Colonic mucosa (tissue), 4 donors: Measurements from ENCODE around the gene RASIP1. TPM values are rescaled to one million over a fixed set of nuclear protein-coding genes. Genes with fewer than 3 reads are reported as not detected.

ENCODE experiments used
- DNase-seq: peaks from one replicate; pipeline ENCODE4 v3.0.0-alpha.2; 2020
- H3K27ac ChIP-seq: fragments of 200-600 bp; one replicate; pipeline ENCODE4 v1.8.0; 2021
- H3K27me3 ChIP-seq: fragments of 200-600 bp; one replicate; pipeline ENCODE4 v1.8.0; 2021
- H3K36me3 ChIP-seq: fragments of 200-600 bp; one replicate; pipeline ENCODE4 v1.8.0; 2021
- H3K4me1 ChIP-seq: fragments of 200-600 bp; one replicate; pipeline ENCODE4 v1.8.0; 2021; ENCODE audit warnings: mild to moderate bottlenecking
- H3K4me3 ChIP-seq: fragments of 200-600 bp; one replicate; pipeline ENCODE4 v1.8.0; 2021
- H3K9ac ChIP-seq, 2 donors: one replicate each; pipeline ENCODE4 v1.7.0; 2013; ENCODE audit warnings: control low read depth in 2 of 2, low read depth in 2 of 2, low read length in 2 of 2
- H3K9me3 ChIP-seq: fragments of 200-600 bp; one replicate; pipeline ENCODE4 v1.8.0; 2021
- intact Hi-C: fragments of 100-400 bp; cut with DNase I; formaldehyde crosslinking; loops from one replicate; pipeline ENCODE4 v1.14.1; 2022
- total RNA-seq, 2 donors: library from RNA; stranded (reverse); fragmentation: NEBNext Ultra II Directional in 1 of 2; extraction: Animal tissue kit (Norgen Biotek cat#: 25700) in 1 of 2; gene quantifications; one replicate each; pipeline ENCODE4 v1.2.1, GENCODE V29; 2021
- TF ChIP-seq, protein P1 (sequence below): fragments of 200-600 bp; IDR thresholded peaks from one replicate; pipeline ENCODE4 v1.8.0; 2022; ENCODE audit warnings: antibody characterized with exemption, mild to moderate bottlenecking
- donor health status: healthy.
- donor health status: DM: no; HTN: no; CAD: no.
- donor health status: DM: no; HTN: no; CAD: no.

Gene RASIP1
- total RNA-seq, 2 donors from 2014 or later = 2.2 to 4.8 TPM

DNA sequence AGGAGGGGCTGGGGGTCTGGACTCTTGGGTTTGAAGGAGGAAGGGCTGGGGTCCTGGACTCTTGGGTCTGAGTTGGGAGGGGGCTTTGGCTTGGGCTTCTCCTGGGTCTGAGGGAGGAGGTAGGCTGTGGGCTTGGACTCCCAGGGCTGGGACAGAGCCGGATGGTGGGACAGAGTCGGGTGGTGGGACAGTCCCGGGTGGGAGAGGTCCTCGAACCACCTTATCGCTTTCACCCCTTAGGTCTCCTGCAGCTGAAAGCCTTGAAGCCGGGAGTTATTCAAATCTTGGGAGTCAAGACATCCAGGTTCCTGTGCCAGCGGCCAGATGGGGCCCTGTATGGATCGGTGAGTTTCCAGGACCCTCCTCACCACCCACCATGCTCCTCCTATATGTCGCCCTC lies 16.3 kb upstream of the RASIP1 start:
- H3K27ac ChIP-seq = no peak overlapping the region
- DNase-seq = no peak
- peaks cover 6% of the 10 kb centered on the region for H3K4me1 ChIP-seq
- no peak overlapping the region for H3K9ac ChIP-seq
- TF ChIP-seq, protein P1, sequence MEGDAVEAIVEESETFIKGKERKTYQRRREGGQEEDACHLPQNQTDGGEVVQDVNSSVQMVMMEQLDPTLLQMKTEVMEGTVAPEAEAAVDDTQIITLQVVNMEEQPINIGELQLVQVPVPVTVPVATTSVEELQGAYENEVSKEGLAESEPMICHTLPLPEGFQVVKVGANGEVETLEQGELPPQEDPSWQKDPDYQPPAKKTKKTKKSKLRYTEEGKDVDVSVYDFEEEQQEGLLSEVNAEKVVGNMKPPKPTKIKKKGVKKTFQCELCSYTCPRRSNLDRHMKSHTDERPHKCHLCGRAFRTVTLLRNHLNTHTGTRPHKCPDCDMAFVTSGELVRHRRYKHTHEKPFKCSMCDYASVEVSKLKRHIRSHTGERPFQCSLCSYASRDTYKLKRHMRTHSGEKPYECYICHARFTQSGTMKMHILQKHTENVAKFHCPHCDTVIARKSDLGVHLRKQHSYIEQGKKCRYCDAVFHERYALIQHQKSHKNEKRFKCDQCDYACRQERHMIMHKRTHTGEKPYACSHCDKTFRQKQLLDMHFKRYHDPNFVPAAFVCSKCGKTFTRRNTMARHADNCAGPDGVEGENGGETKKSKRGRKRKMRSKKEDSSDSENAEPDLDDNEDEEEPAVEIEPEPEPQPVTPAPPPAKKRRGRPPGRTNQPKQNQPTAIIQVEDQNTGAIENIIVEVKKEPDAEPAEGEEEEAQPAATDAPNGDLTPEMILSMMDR = no peak
- no peaks in the 10 kb centered on the region for H3K36me3 ChIP-seq
- intact Hi-C loops = no loop called here
- peaks cover 17% of the 10 kb centered on the region for H3K27me3 ChIP-seq
- no peak overlapping the region for H3K4me3 ChIP-seq
- H3K9me3 ChIP-seq = no peaks in the 10 kb centered on the region

DNA sequence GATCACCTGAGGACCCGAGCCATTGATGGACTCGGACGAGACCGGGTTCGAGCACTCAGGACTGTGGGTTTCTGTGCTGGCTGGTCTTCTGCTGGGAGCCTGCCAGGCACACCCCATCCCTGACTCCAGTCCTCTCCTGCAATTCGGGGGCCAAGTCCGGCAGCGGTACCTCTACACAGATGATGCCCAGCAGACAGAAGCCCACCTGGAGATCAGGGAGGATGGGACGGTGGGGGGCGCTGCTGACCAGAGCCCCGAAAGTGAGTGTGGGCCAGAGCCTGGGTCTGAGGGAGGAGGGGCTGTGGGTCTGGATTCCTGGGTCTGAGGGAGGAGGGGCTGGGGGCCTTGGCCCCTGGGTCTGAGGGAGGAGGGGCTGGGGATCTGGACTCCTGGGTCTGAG lies 15.8 kb upstream of the RASIP1 start:
- H3K4me3 ChIP-seq = no peak overlapping the region
- H3K27ac ChIP-seq = no peak overlapping the region
- peaks cover 21% of the 10 kb centered on the region for H3K27me3 ChIP-seq
- H3K9ac ChIP-seq = no peak overlapping the region
- no peak for DNase-seq
- H3K36me3 ChIP-seq = no peaks in the 10 kb centered on the region
- intact Hi-C loops = no loop called here
- peaks cover 6% of the 10 kb centered on the region for H3K4me1 ChIP-seq
- no peaks in the 10 kb centered on the region for H3K9me3 ChIP-seq
- TF ChIP-seq, protein P1 = no peak

DNA sequence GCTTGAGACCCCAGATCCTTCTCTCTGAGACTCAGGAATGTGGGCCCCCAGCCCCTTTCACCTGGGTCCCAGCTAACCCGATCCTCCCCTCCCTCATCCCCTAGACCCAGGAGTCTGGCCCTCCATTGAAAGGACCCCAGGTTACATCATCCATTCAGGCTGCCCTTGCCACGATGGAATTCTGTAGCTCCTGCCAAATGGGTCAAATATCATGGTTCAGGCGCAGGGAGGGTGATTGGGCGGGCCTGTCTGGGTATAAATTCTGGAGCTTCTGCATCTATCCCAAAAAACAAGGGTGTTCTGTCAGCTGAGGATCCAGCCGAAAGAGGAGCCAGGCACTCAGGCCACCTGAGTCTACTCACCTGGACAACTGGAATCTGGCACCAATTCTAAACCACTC lies 15.4 kb upstream of the RASIP1 start:
- H3K4me3 ChIP-seq = no peak overlapping the region
- DNase-seq = no peak
- H3K4me1 ChIP-seq = peaks cover 6% of the 10 kb centered on the region
- no peaks in the 10 kb centered on the region for H3K9me3 ChIP-seq
- TF ChIP-seq, protein P1 = no peak
- intact Hi-C loops = no loop called here
- no peak overlapping the region for H3K9ac ChIP-seq
- peaks cover 21% of the 10 kb centered on the region for H3K27me3 ChIP-seq
- H3K27ac ChIP-seq = no peak overlapping the region
- H3K36me3 ChIP-seq = no peaks in the 10 kb centered on the region

DNA sequence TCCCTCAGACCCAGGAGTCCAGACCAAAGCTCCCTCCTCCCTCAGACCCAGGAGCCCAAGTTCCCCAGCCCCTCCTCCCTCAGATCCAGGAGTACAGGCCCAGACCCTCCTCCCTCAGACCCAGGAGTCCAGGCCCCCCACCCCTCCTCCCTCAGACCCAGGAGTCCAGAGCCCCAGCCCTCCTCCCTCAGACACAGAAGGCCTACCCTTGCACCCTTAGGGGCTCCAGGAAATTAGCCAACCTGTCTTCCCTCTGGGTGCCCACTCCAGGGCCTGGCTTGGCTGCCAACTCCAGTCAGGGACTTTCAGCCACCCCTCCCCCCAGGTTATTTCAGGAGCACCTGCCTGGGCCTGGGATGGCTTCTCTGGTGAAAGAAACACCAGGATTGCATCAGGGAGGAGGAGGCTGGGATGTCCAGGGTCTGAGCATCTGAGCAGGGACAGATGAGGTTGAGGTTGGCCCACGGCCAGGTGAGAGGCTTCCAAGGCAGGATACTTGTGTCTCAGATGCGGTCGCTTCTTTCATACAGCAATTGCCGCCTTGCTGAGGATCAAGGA lies 14.8 kb upstream of the RASIP1 start, which contains the start of gene FGF21:
Gene FGF21, plus strand, starts transcription at position 441 of the 558 bp plus-strand sequence. CDS start 713 bp downstream, outside the sequence.
- Histone ChIP-seq H3K27me3 (peaks cover 21% of the 10 kb centered on the region), H3K27ac (no peak within 1 kb of the TSS), H3K9me3 (no peaks in the 10 kb centered on the region), H3K9ac (no peak within 1 kb of the TSS), H3K4me1 (peaks cover 6% of the 10 kb centered on the region), H3K4me3 (no peak within 1 kb of the TSS), H3K36me3 (no peaks in the 10 kb centered on the region)
- no peak for DNase-seq
- intact Hi-C loops = no loop called here
- TF ChIP-seq, protein P1 = no peak

DNA sequence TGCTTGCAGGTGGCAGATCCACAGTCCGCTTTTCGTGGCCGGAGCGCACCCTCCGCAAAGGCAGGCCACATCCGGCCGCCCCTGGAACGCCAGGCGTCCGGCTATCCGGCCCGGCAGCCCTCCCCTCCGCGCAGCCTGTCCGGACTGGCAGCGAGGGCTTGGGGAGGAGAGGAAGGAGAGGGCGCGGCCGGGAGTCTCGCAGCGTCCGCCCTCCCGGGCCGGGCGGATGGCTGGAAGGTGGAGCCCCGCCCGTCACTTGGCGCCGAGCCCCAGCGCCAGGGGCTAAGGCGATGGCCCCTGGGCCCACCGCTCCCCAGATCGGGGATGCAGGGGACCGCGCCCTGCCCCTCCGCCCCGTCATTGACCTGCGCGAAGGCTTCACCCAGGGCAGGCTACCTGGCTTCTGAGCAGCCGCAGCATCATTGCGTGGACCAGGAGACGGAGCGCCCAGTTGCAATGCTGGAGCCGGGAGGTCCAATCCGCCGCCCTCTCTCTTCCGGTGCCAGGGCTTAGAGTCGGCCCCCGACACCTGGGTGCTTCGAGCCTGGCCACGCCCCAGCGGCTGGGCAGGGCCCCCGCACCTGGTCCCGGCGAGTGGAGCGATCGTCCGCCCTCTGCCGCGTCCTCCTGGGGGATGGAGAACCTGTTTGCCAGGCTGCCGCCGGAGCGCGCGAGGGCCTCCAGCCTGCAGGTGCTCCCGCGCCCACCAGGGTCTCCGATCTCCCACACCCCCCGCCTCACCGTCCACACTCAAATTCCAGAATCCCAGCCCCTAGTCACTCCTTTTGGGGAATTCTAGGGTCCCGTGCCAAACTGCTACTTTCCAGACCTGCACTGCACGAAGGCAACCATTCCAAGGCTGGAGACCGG lies 12.3 kb upstream of the RASIP1 start, which contains the start of gene FUT1:
Gene FUT1, minus strand, starts transcription at position 146 of the 870 bp plus-strand sequence. CDS start 1,360 bp downstream, outside the sequence.
- intact Hi-C loops = no loop called here
- Histone ChIP-seq H3K4me3 (peak within 1 kb of the TSS; percentile 23), H3K9me3 (no peaks in the 10 kb centered on the region), H3K4me1 (peaks cover 6% of the 10 kb centered on the region), H3K9ac (peak within 1 kb of the TSS; percentile 43 to 51), H3K27ac (no peak within 1 kb of the TSS), H3K36me3 (no peaks in the 10 kb centered on the region), H3K27me3 (peaks cover 21% of the 10 kb centered on the region)
- DNase-seq = peak; percentile 73
- TF ChIP-seq, protein P1 = no peak
